ENCODE data around the gene GPD1. TPM values are rescaled to one million over a fixed set of nuclear protein-coding genes. Genes with fewer than 3 reads are reported as not detected.

Gene GPD1
- total and polyA plus RNA-seq, 9 of the 15 experiments (the other 6 are each of a cell fraction or from before 2014, with no cell fraction given) = 0.13 to 1.00 (median 0.55) TPM

- TF ChIP-seq FOXK2 (conservative IDR thresholded peaks at IDR 0.05 in 1 of 2, IDR thresholded peaks at IDR 0.05 in 1 of 2; ENCODE audit: low read depth in 2 of 2) (peak in 1 of 2 experiments; percentile 28; a peak in 1 of 4 replicates), HES1 (IDR thresholded peaks at IDR 0.05; ENCODE audit: low read depth) (no peak), ZNF445 (CRISPR knock-in tag; IDR thresholded peaks at IDR 0.05; ENCODE audit: low read depth) (no peak), ZNF175 (CRISPR knock-in tag; IDR thresholded peaks at IDR 0.05; ENCODE audit: low read depth) (no peak), EP300 (IDR thresholded peaks at IDR 0.05; ENCODE audit: low read length) (peak; percentile 31; the same call in 1 of the 2 replicates), BMI1 (IDR thresholded peaks at IDR 0.05; ENCODE audit: low read length) (no peak), ZNF507 (tag; conservative IDR thresholded peaks at IDR 0.05) (no peak), FOXO4 (CRISPR knock-in tag; IDR thresholded peaks at IDR 0.05) (no peak), PPARD (CRISPR knock-in tag; IDR thresholded peaks at IDR 0.05) (no peak), FOXJ2 (tag; IDR thresholded peaks at IDR 0.05) (no peak), HDAC1 (IDR thresholded peaks at IDR 0.05) (0 out of 4 replicates have a peak, but pooled peaks of 1 of the 2 experiments have one; percentile 36), CCNT2 (IDR thresholded peaks at IDR 0.05; ENCODE audit: borderline replicate concordance, extremely low read depth, insufficient read length, low read depth, low read length) (no peak), NFE2L1 (tag; IDR thresholded peaks at IDR 0.05; ENCODE audit: borderline replicate concordance, low read depth) (no peak), ZBTB7A (IDR thresholded peaks at IDR 0.05; ENCODE audit: borderline replicate concordance, control insufficient read depth, low read depth, low read length) (no peak), ZEB2 (IDR thresholded peaks at IDR 0.05) (no peak), PKNOX1 (IDR thresholded peaks at IDR 0.05) (peak; percentile 67), STAT5B (CRISPR knock-in tag; IDR thresholded peaks at IDR 0.05) (no peak), SMARCB1 (IDR thresholded peaks at IDR 0.05; ENCODE audit: insufficient read length, low read depth) (no peak)
Observed at GRCh38 chr12:50110127-50110761, 6.4 kb downstream of the GPD1 start (continued).
